Body of pancreas (tissue), 4 donors: ENCODE measurements around the gene STXBP1.

Experiments used
- POLR2A ChIP-seq, 3 donors: fragments of 450-650 bp; IDR thresholded peaks; one replicate each; pipeline ENCODE4 v1.6.1; 2016; ENCODE audit warnings: antibody characterized with exemption in 3 of 3, mild to moderate bottlenecking in 2 of 3
- TF ChIP-seq, protein P1 (sequence below), 7 experiments: fragments of 450-650 bp in 4 of 7; fragments of 200-600 bp in 3 of 7; sonication (generic) in 3 of 7; IDR thresholded peaks; one replicate each; pipeline ENCODE4 v1.5.1; 2016 to 2019; ENCODE audit warnings: antibody characterized with exemption in 7 of 7

DNA sequence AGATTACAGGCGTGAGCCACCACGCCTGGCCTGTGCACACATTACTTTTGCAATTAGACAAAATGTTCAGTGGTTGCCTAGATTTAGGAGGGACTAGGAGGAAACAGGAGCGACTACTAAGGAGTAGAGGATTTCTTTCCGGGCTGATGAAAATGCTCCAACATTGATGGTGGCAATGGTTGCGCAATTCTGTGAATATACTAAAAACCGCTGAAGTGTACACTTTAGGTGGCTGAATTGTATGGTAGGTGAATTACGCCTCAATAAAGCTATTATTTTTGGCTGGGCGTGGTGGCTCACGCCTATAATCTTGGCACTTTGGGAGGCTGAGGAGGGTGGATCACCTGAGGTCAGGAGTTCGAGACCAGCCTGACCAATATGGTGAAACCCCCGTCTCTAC is 46.8 kb upstream of the STXBP1 start:
- TF ChIP-seq, protein P1, sequence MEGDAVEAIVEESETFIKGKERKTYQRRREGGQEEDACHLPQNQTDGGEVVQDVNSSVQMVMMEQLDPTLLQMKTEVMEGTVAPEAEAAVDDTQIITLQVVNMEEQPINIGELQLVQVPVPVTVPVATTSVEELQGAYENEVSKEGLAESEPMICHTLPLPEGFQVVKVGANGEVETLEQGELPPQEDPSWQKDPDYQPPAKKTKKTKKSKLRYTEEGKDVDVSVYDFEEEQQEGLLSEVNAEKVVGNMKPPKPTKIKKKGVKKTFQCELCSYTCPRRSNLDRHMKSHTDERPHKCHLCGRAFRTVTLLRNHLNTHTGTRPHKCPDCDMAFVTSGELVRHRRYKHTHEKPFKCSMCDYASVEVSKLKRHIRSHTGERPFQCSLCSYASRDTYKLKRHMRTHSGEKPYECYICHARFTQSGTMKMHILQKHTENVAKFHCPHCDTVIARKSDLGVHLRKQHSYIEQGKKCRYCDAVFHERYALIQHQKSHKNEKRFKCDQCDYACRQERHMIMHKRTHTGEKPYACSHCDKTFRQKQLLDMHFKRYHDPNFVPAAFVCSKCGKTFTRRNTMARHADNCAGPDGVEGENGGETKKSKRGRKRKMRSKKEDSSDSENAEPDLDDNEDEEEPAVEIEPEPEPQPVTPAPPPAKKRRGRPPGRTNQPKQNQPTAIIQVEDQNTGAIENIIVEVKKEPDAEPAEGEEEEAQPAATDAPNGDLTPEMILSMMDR (IDR thresholded peaks at IDR 0.05), result no peak
- no peak for TF ChIP-seq POLR2A (IDR thresholded peaks at IDR 0.05)
